SU-DHL-6 (cell line): ENCODE results near the gene FBXO40.

ENCODE experiments used
- H2AFZ ChIP-seq: fragments of 200-600 bp; sonication (generic); 2 replicates; pipeline ENCODE4 v1.6.1; 2014; ENCODE audit warnings: low read depth, mild to moderate bottlenecking, moderate library complexity, mixed read lengths, antibody characterized with exemption, low read length; ENCODE audit not compliant: severe bottlenecking
- H3F3A ChIP-seq: fragments of 200-600 bp; shearing (Covaris generic); 2 replicates; pipeline ENCODE4 v1.6.0; 2016; ENCODE audit warnings: antibody characterized with exemption, mild to moderate bottlenecking; ENCODE audit not compliant: insufficient read depth
- H3K27ac ChIP-seq: fragments of 200-600 bp; sonication (generic); 2 replicates; pipeline ENCODE4 v1.5.1; 2016; ENCODE audit warnings: low read depth, mild to moderate bottlenecking, low read length, moderate library complexity, mixed read lengths
- H3K27me3 ChIP-seq: fragments of 200-600 bp; sonication (generic), shearing (Covaris generic); 2 replicates; pipeline ENCODE4 v1.6.0; 2014; ENCODE audit warnings: mild to moderate bottlenecking, low read length
- H3K36me3 ChIP-seq: fragments of 200-600 bp; sonication (generic); 2 replicates; pipeline ENCODE4 v1.6.1; 2014; ENCODE audit warnings: mild to moderate bottlenecking, low read length, mixed read lengths
- H3K4me2 ChIP-seq: fragments of 300-600, 200-600 bp; shearing (Covaris generic), sonication (generic); 2 replicates; pipeline ENCODE4 v1.6.0; 2014; ENCODE audit warnings: low read length, low read depth, mild to moderate bottlenecking; ENCODE audit not compliant: poor library complexity, severe bottlenecking
- H3K4me3 ChIP-seq: fragments of 200-600 bp; sonication (generic); 2 replicates; pipeline ENCODE4 v1.5.1; 2014; ENCODE audit warnings: antibody characterized with exemption, low read length, mild to moderate bottlenecking, mixed read lengths; ENCODE audit not compliant: insufficient read depth, poor library complexity, severe bottlenecking
- H3K79me2 ChIP-seq: fragments of 200-600 bp; sonication (generic); 2 replicates; pipeline ENCODE4 v1.6.1; 2014; ENCODE audit warnings: mild to moderate bottlenecking, low read length, moderate library complexity; ENCODE audit not compliant: insufficient read depth
- H3K9ac ChIP-seq: fragments of 200-600 bp; sonication (generic); 2 replicates; pipeline ENCODE4 v1.7.0; 2014; ENCODE audit warnings: mild to moderate bottlenecking, low read length
- H3K9me2 ChIP-seq: fragments of 200-600 bp; sonication (generic); replicated peaks from 2 replicates; pipeline ENCODE4 v1.6.1; 2014; ENCODE audit warnings: low read length; ENCODE audit not compliant: insufficient read depth
- H3K9me3 ChIP-seq: fragments of 200-600 bp; sonication (generic); 2 replicates; pipeline ENCODE4 v1.6.1; 2014; ENCODE audit warnings: low read length, mixed read lengths; ENCODE audit not compliant: insufficient read depth
- H4K20me1 ChIP-seq: fragments of 200-600 bp; sonication (generic); 2 replicates; pipeline ENCODE4 v1.6.1; 2014; ENCODE audit warnings: low read depth, mild to moderate bottlenecking, antibody characterized with exemption, low read length, moderate library complexity, mixed read lengths
- CTCF ChIP-seq: fragments of 200-600 bp; sonication (generic); IDR thresholded peaks from one replicate; pipeline ENCODE4 v1.5.1; 2017; ENCODE audit warnings: antibody characterized with exemption, mild to moderate bottlenecking, low read length, moderate library complexity; ENCODE audit not compliant: insufficient read depth, poor library complexity, severe bottlenecking
- EZH2phosphoT487 ChIP-seq: fragments of 200-600 bp; sonication (generic), shearing (Covaris generic); conservative IDR thresholded peaks from 2 replicates; pipeline ENCODE4 v1.6.1; 2018; ENCODE audit warnings: mild to moderate bottlenecking, antibody characterized with exemption, low read length, moderate library complexity, mixed read lengths

Gene FBXO40

GRCh38 chr3:121552379-121552778 lies 40.8 kb upstream of the FBXO40 start:
- Histone ChIP-seq H3K9ac (no peak overlapping the region), H3K36me3 (no peaks in the 10 kb centered on the region), H3K27ac (no peak overlapping the region), H3K4me2 (no peak overlapping the region), H2AFZ (peak overlapping the region; percentile 29), H3K4me3 (no peak overlapping the region), H3K79me2 (no peaks in the 10 kb centered on the region), H3K9me3 (no peaks in the 10 kb centered on the region), H3K27me3 (no peaks in the 10 kb centered on the region), H3K9me2 (no peaks in the 10 kb centered on the region), H4K20me1 (no peaks in the 10 kb centered on the region), H3F3A (peaks cover 17% of the 10 kb centered on the region)
- TF ChIP-seq CTCF (no peak), EZH2phosphoT487 (no peak)

GRCh38 chr3:121552797-121553196 lies 40.4 kb upstream of the FBXO40 start:
- H3F3A ChIP-seq = peaks cover 15% of the 10 kb centered on the region

GRCh38 chr3:121557426-121557934 lies 35.7 kb upstream of the FBXO40 start:
- Histone ChIP-seq H4K20me1 (no peaks in the 10 kb centered on the region), H3K9me3 (no peaks in the 10 kb centered on the region), H3K4me2 (no peak overlapping the region), H3K27ac (no peak overlapping the region), H3K27me3 (no peaks in the 10 kb centered on the region), H3K4me3 (no peak overlapping the region), H3F3A (no peaks in the 10 kb centered on the region), H3K79me2 (no peaks in the 10 kb centered on the region), H2AFZ (no peak overlapping the region), H3K9ac (no peak overlapping the region), H3K36me3 (no peaks in the 10 kb centered on the region), H3K9me2 (no peaks in the 10 kb centered on the region)
- TF ChIP-seq CTCF (no peak), EZH2phosphoT487 (no peak)

More at GRCh38 chr3:121552797-121553196, 40.4 kb upstream of the FBXO40 start:
- H3K4me3 ChIP-seq = no peak overlapping the region
- H3K9me3 ChIP-seq = no peaks in the 10 kb centered on the region
- H3K79me2 ChIP-seq = no peaks in the 10 kb centered on the region
- no peaks in the 10 kb centered on the region for H3K9me2 ChIP-seq
- peak overlapping the region; percentile 29 for H2AFZ ChIP-seq
- no peak overlapping the region for H3K4me2 ChIP-seq
- H3K9ac ChIP-seq = no peak overlapping the region
- H3K36me3 ChIP-seq = no peaks in the 10 kb centered on the region
- no peak overlapping the region for H3K27ac ChIP-seq
- no peak for TF ChIP-seq CTCF
- TF ChIP-seq EZH2phosphoT487 = no peak
- H4K20me1 ChIP-seq = no peaks in the 10 kb centered on the region
- no peaks in the 10 kb centered on the region for H3K27me3 ChIP-seq
